GM12878 (cell line): ENCODE results near the gene MEIOSIN. TPM values are rescaled to one million over a fixed set of nuclear protein-coding genes. Genes with fewer than 3 reads are reported as not detected.

ENCODE experiments used
- ATAC-seq: fragments of 200-7000 bp; cut with Tn5 transposase; 3 replicates; pipeline ENCODE4 v1.9.1; 2020; ENCODE audit warnings: mild to moderate bottlenecking, moderate library complexity
- BruUV-seq: library from RNA; stranded (reverse); fragments of 400-500 nt; replicated peaks from 2 replicates; lab custom pipeline; 2021; lab: Mats Ljungman, UMichigan
- CTCF ChIA-PET: fragments of 300-600 bp; sonication (Branson Sonifier 250); formaldehyde crosslinking; extraction: SDS; loops from one replicate; lab custom pipeline; 2021; ENCODE audit warnings: inconsistent platforms; lab: Yijun Ruan, JAX
- POLR2A ChIA-PET: fragments of 350-600 bp; formaldehyde crosslinking; extraction: SDS; loops from one replicate; lab custom pipeline; 2021; ENCODE audit warnings: inconsistent platforms; lab: Charles Lee
- RAD21 ChIA-PET: fragments of 300-600 bp; sonication (Branson Sonifier 250); formaldehyde crosslinking; loops from one replicate; lab custom pipeline; 2023; ENCODE audit warnings: antibody characterized with exemption; ENCODE audit not compliant: unreplicated experiment; lab: Charles Lee
- SMC1A ChIA-PET: fragments of 300-600 bp; sonication (Branson Sonifier 250); formaldehyde crosslinking; loops from one replicate; lab custom pipeline; 2023; ENCODE audit not compliant: unreplicated experiment, uncharacterized antibody; lab: Charles Lee
- DNase-seq: peaks from one replicate; pipeline ENCODE4 v3.0.0-alpha.2; 2011; ENCODE audit warnings: low read depth, low spot score
- FAIRE-seq: peaks from 3 replicates; lab custom pipeline; 2011; peaks lifted over from hg19 to GRCh38; lab: Jason Lieb, UNC
- H2AFZ ChIP-seq: 2 replicates; pipeline ENCODE4 v1.6.0; 2011; ENCODE audit warnings: low read depth, low read length, control low read depth; ENCODE audit not compliant: control insufficient read depth
- H3K27ac ChIP-seq: 2 replicates; pipeline ENCODE4 v1.5.1; 2011; ENCODE audit warnings: control low read depth; ENCODE audit not compliant: control insufficient read depth, insufficient read depth
- H3K27me3 ChIP-seq, 2 experiments: replicated peaks in 1 of 2; 2 replicates each; pipeline versions ENCODE4 v1.6.0 to v1.6.1; 2011; ENCODE audit warnings: low read length in 1 of 2; ENCODE audit not compliant: control insufficient read depth in 2 of 2, insufficient read depth in 2 of 2
- H3K36me3 ChIP-seq, 2 experiments: 2 replicates each; pipeline ENCODE4 v1.5.1; 2011; ENCODE audit warnings: low read length in 1 of 2; ENCODE audit not compliant: control insufficient read depth in 2 of 2, insufficient read depth in 2 of 2
- H3K4me1 ChIP-seq: 2 replicates; pipeline ENCODE4 v1.6.1; 2011; ENCODE audit warnings: mild to moderate bottlenecking, low read length, moderate library complexity, mixed read lengths; ENCODE audit not compliant: control insufficient read depth, insufficient read depth
- H3K4me2 ChIP-seq: 2 replicates; pipeline ENCODE4 v1.6.0; 2011; ENCODE audit warnings: control low read depth; ENCODE audit not compliant: control insufficient read depth, insufficient read depth
- H3K4me3 ChIP-seq: fragments of 200-600 bp; sonication (generic); 2 replicates; pipeline ENCODE4 v1.5.1; 2016
- H3K79me2 ChIP-seq: 2 replicates; pipeline ENCODE4 v1.6.0; 2011; ENCODE audit warnings: low read length; ENCODE audit not compliant: control insufficient read depth, insufficient read depth
- H3K9ac ChIP-seq: 2 replicates; pipeline ENCODE4 v1.8.0; 2011; ENCODE audit warnings: low read length, control low read depth, mixed read lengths; ENCODE audit not compliant: control insufficient read depth, insufficient read depth
- H3K9me3 ChIP-seq: replicated peaks from 3 replicates; pipeline ENCODE4 v1.5.1; 2011; ENCODE audit warnings: mild to moderate bottlenecking, low read length; ENCODE audit not compliant: control insufficient read depth, insufficient read depth
- H4K20me1 ChIP-seq: 2 replicates; pipeline ENCODE4 v1.6.0; 2011; ENCODE audit not compliant: control insufficient read depth, insufficient read depth
- ATF2 ChIP-seq: IDR thresholded peaks from 2 replicates; pipeline ENCODE4 v1.6.1; 2012; ENCODE audit warnings: low read length, inconsistent platforms
- BCL11A ChIP-seq: IDR thresholded peaks from 2 replicates; pipeline ENCODE4 v1.6.1; 2011; ENCODE audit warnings: low read depth, low read length
- CREM ChIP-seq: IDR thresholded peaks from 2 replicates; pipeline ENCODE4 v1.6.1; 2014; ENCODE audit warnings: antibody characterized with exemption, low read depth
- E2F8 ChIP-seq: fragments of 450-650 bp; IDR thresholded peaks from 2 replicates; pipeline ENCODE4 v1.6.1; 2018; ENCODE audit warnings: mild to moderate bottlenecking, low read depth, moderate library complexity; ENCODE audit not compliant: partially characterized antibody
- FOXK2 ChIP-seq: fragments of 450-650 bp; IDR thresholded peaks from 2 replicates; pipeline ENCODE4 v1.6.1; 2017; ENCODE audit warnings: mild to moderate bottlenecking, moderate library complexity
- IRF4 ChIP-seq: IDR thresholded peaks from 2 replicates; pipeline ENCODE4 v1.6.1; 2011; ENCODE audit warnings: low read depth, low read length
- JUND ChIP-seq: IDR thresholded peaks from 2 replicates; pipeline ENCODE4 v1.6.1; 2012; ENCODE audit warnings: low read depth, mild to moderate bottlenecking, low read length, improper control_type of control experiment, moderate library complexity
- KLF5 ChIP-seq: fragments of 450-650 bp; IDR thresholded peaks from 2 replicates; pipeline ENCODE4 v1.6.1; 2014; ENCODE audit warnings: mild to moderate bottlenecking; ENCODE audit not compliant: partially characterized antibody
- MAX ChIP-seq: IDR thresholded peaks from 2 replicates; pipeline ENCODE4 v1.6.1; 2012; ENCODE audit warnings: low read depth, low read length, improper control_type of control experiment
- NKRF ChIP-seq: fragments of 450-650 bp; conservative IDR thresholded peaks from 2 replicates; pipeline ENCODE4 v1.6.1; 2017; ENCODE audit warnings: mild to moderate bottlenecking, moderate library complexity
- NRF1 ChIP-seq: conservative IDR thresholded peaks from 2 replicates; pipeline ENCODE4 v1.6.1; 2011; ENCODE audit warnings: mild to moderate bottlenecking, low read depth, low read length, improper control_type of control experiment
- PAX8 ChIP-seq: fragments of 450-650 bp; IDR thresholded peaks from 2 replicates; pipeline ENCODE4 v1.6.1; 2017; ENCODE audit warnings: mild to moderate bottlenecking, moderate library complexity
- PBX3 ChIP-seq: IDR thresholded peaks from 2 replicates; pipeline ENCODE4 v1.6.1; 2011; ENCODE audit warnings: mild to moderate bottlenecking, low read depth, low read length, moderate library complexity; ENCODE audit not compliant: insufficient replicate concordance
- POLR2A ChIP-seq: IDR thresholded peaks from 2 replicates; pipeline ENCODE4 v1.6.1; 2011; ENCODE audit warnings: low read depth, mild to moderate bottlenecking, low read length
- RCOR1 ChIP-seq: conservative IDR thresholded peaks from 2 replicates; pipeline ENCODE4 v1.6.1; 2012; ENCODE audit warnings: low read depth, low read length, improper control_type of control experiment
- RUNX3 ChIP-seq: IDR thresholded peaks from 2 replicates; pipeline ENCODE4 v1.6.1; 2012; ENCODE audit warnings: low read length, inconsistent platforms
- TARDBP ChIP-seq: IDR thresholded peaks from 2 replicates; pipeline ENCODE4 v1.6.1; 2016; ENCODE audit warnings: borderline replicate concordance
- TCF7 ChIP-seq: IDR thresholded peaks from 2 replicates; pipeline ENCODE4 v1.6.1; 2014; ENCODE audit warnings: antibody characterized with exemption, borderline replicate concordance
- WGBS: methylation state at CpG from one replicate; pipeline ENCODE4 v1.1.6; 2016; ENCODE audit warnings: low lambda C conversion rate; ENCODE audit not compliant: insufficient replicate concordance, insufficient coverage; ENCODE audit errors: missing lambda C conversion rate; 5-methylcytosine and 5-hydroxymethylcytosine counted together
- in situ Hi-C: fragments of 300-500 bp; cut with MboI; formaldehyde crosslinking; loops from 9 replicates; pipeline ENCODE4 v1.14.3; 2018; ENCODE audit warnings: mixed read lengths
- intact Hi-C: fragments of 100-400 bp; cut with micrococcal nuclease; formaldehyde crosslinking; loops from one replicate; pipeline ENCODE4 v1.14.2; 2022; ENCODE audit not compliant: unreplicated experiment
- polyA plus RNA-seq, 11 experiments: library from polyadenylated mRNA; depleted of rRNA in 4 of 11; unstranded in 6 of 11; stranded (reverse) in 5 of 11; fragments of >200 nt; fragmentation: Nextera tagmentation in 4 of 11; fragmentation: Illumina TruSeq in 1 of 11; extraction: Ambion mirVana in 4 of 11; extraction: Trizol in 1 of 11; gene quantifications; 1 replicate in 1 of 11; 2 replicates in 10 of 11; pipeline versions ENCODE4 v1.2.1 to v1.2.3, GENCODE V29; 2011 to 2016; ENCODE audit warnings: inconsistent platforms in 2 of 11, missing spikeins in 2 of 11, low read depth in 1 of 11
- total RNA-seq, 4 experiments: library from RNA; depleted of rRNA in 3 of 4; stranded (reverse); fragments of >200 nt in 3 of 4; fragmentation: Illumina TruSeq in 1 of 4; extraction: Trizol in 1 of 4; gene quantifications; 2 replicates each; pipeline versions ENCODE4 v1.2.1 to v1.2.3, GENCODE V29; 2013 to 2021

MEIOSIN gene
- total and polyA plus RNA-seq, 10 of the 15 experiments (the other 5 are each of a cell fraction or from before 2014, with no cell fraction given), result 0.05 to 0.66 (median 0.14) TPM; not detected in 4

GRCh38 chr19:45794627-45795026 is 61.4 kb downstream of the MEIOSIN start:
- no peaks in the 10 kb centered on the region for H3K9me3 ChIP-seq
- H3K79me2 ChIP-seq, result peaks cover 19% of the 10 kb centered on the region
- no peak overlapping the region for H3K4me3 ChIP-seq
- H3K4me1 ChIP-seq, result peaks cover 17% of the 10 kb centered on the region
- WGBS, result 48% methylated on average over 2 of the region's 2 CpGs
- no peak for FAIRE-seq
- no peaks in the 10 kb centered on the region for H3K27me3 ChIP-seq
- no peak overlapping the region for H3K9ac ChIP-seq
- H4K20me1 ChIP-seq, result no peaks in the 10 kb centered on the region
- no peak overlapping the region for H3K4me2 ChIP-seq
- intact Hi-C loops, result no loop called here
- peaks cover 0 to under 1% of the 10 kb centered on the region in 2 experiments; a peak in 1 of 4 replicates for H3K36me3 ChIP-seq
- ChIA-PET POLR2A (interaction anchor here (0.6 to 1.0 kb wide), 3 partner anchors 21 to 87 kb away, joined by 3 read pairs; partner anchors contain the start of gene SIX5), CTCF (interaction anchor here (0.6 to 2.0 kb wide), 6 partner anchors 12 to 106 kb away, joined by 3 to 14 read pairs (median 4); partner anchors contain the start of genes DMPK, FBXO46 and SIX5), RAD21 (interaction anchor here (1.5 kb wide), 1 partner anchor 26 kb away, joined by 4 read pairs; the partner anchor contains the start of gene SIX5), SMC1A (interaction anchor here (0.9 kb wide), 1 partner anchor 25 kb away, joined by 3 read pairs; no protein-coding TSS in a partner anchor)
- TF ChIP-seq KLF5 (no peak), PBX3 (no peak), TCF7 (no peak), IRF4 (no peak), RCOR1 (no peak), JUND (no peak), FOXK2 (no peak), POLR2A (no peak), NKRF (no peak), NRF1 (no peak), BCL11A (no peak), MAX (no peak), E2F8 (no peak), CREM (no peak), TARDBP (no peak), RUNX3 (no peak), PAX8 (no peak), ATF2 (no peak)
- ATAC-seq, result no peak
- in situ Hi-C loops, result no loop called here
- no peak overlapping the region for H3K27ac ChIP-seq
- BruUV-seq, result no TSS peak
- no peak for DNase-seq
- no peak overlapping the region for H2AFZ ChIP-seq
